ENCODE data around the gene PLPP4.
"Not testable (repeated sequence)": the region's sequence is repeated elsewhere in the genome, so short reads cannot be mapped to it uniquely, and the experiment has no call there.

The PLPP4 gene

DNA sequence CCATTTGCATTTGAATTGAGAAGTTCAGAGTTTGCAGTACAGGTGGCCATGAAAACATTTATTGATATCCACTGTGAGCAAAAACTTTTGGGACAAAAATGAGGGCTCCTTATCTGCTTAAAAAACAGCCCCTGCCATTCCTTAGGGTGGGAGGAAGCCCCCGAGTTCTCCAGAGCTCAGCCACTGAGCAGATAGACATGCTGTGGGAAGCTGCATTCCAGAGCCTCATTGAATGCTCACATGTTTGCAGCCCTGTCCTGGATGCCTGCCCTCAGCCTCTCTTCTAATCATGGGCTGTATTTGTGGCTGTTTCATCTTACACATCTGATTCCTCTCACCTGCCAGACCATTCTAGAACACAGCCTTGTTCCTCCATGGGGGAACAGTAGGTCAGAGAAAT lies 33.3 kb downstream of the PLPP4 start:
- no peak for DNase-seq (ENCODE audit: low read depth in 2 of 2)

DNA sequence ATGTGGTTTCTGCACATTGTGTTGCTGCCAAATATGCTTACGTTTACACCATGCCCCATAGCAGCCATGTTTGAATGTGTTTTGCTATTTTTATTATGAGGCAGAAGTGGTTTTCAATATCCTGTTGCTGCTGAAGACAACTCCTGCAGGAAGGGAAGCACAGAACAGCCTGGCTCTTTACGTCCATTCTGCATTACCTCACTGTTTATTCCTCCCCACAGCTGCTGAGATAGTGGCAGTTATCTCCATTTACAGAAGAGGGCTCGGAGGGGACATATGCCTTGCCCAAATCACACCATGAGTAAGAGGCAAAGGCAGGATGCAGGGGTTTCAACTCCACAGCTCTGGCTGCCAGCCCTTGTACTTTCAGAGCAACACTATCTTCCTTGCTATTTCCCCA lies 35.3 kb downstream of the PLPP4 start:
- DNase-seq (ENCODE audit: low read depth in 2 of 2), result no peak

DNA sequence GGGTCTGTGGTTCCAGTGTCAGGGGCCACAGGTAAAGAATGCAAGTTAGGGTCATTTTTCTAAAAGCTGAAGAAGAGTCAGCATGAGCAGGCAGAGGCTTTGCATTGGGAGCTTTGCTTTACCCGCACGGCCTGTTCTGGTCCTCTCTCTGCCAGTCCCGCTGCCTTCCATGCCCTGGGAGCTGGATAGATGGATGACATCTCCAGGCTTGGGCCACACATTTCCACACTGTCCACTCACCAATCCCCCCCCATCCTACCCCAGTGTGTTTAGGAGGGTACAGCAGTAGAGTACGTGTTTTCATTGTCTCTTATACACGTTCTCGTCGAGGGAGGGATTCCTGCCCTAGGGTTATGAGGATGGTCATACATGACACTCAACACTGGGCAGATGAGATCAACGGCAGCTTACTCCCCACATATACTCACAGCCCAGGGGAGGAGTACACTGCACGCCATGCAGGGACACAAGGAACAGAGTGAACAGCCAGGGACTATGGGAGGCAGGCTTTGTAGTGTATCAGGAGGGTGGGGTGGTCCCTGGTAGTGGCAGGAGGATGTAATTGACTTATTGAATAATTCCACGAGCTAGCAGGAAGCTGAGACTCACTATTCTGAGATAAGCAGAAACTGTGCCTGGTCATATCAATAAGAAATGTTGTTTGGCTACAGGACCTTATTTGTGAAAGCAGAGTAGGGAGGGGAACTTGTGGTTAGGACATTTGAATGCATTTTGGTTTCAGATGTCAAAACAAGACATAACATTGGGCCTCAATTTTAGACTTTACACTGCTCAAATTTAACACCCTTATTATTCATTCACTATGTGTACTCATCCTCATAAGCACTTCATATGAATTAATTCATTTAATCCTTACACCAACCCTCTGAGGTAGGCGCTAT lies 36.6 kb downstream of the PLPP4 start:
- DNase-seq (ENCODE audit: low read depth in 2 of 2), result no peak

DNA sequence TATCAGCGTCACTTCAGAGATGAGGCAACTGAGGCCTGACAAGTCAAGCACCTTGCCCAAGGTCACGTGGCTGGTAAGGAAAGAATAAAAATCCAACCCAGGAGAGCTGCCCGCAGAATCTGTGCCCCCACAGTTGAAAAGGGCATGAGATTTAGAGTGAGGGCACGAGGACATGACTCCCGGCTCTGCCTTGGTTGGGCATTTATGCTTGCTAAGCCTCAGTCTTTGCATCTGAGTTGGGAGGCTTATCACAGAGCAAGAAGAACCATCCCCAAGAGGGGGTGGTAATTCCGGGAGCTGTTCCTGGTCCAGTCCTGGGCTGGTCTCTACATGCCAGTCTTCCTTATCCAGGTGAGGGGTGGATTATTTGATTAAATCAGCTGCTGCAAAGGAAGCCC lies 37.3 kb downstream of the PLPP4 start:
- DNase-seq (ENCODE audit: low read depth in 2 of 2), result no peak

DNA sequence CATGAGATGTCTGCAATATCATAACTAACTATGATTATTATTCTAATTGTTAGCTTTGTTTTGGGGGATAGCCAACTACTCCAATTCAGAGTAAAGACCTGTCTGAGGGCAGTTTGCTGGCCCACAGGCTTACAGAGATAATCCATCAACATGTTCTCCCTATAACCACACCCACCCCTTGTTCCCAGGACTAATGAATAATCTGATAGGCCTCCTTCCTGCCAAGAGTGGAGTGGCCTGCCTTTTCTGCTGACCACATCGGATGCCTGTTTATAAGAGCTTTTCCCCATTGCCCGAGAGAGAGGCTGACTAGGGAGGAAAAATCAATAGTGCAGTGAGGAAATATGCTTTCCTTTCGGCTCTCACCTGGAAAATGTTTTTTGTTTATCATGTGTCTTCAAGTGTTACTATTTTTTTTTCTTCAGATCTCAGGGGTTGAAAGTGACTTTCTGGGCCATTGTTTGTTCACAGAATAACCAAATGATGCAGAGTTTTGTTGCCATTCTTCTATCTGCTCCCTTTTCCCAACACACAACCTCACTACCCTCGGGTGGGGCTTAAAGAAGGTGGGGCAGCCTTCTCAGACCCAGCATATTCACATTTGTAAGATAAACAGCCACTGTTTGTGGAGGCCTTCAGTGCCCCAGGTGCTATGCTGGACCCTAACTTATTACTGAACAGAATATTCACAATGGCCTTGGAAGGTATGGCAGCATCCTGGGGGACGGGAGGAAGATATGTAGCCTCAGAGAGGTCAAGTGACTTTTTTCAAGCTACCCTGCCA lies 38.4 kb downstream of the PLPP4 start:
- DNase-seq (ENCODE audit: low read depth in 2 of 2), result no peak

DNA sequence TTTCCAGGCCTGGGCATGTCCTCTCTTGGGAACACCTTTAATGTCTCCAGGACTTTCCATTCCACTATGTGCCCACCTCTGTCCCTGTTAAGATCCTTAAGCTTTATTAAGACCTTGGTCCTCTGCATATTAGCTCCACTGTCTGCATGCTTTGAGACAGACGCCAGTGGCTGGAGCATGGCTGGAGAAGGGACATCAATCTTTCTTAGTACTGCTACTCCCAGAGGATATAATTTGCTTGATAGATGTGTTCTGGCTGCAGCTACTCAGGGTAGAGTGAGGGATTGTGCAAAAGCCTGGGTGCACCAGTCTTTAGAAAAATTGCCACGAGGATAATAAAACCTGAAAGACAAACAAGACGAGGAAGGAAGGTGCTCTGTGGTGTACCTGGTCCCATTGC lies 42.9 kb downstream of the PLPP4 start:
- no peak for DNase-seq (ENCODE audit: low read depth in 2 of 2)

DNA sequence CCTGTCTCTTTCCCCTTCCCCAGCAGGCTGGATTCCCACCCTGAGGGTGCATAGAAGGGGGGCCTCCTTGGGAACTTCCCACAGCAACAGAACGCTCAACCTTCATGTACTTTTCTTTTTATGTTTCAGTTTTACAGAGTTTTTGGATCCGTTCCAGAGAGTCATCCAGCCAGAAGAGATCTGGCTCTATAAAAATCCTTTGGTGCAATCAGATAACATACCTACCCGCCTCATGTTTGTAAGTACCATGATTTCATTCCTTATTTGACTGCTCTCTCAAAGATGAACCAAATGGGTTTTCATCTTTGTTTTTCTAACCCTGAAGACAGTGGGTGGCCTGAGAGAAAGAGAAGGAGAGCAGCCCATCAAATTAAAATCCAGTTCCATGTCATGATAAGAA lies 46.7 kb downstream of the PLPP4 start:
- no peak for DNase-seq (ENCODE audit: low read depth in 2 of 2)

DNA sequence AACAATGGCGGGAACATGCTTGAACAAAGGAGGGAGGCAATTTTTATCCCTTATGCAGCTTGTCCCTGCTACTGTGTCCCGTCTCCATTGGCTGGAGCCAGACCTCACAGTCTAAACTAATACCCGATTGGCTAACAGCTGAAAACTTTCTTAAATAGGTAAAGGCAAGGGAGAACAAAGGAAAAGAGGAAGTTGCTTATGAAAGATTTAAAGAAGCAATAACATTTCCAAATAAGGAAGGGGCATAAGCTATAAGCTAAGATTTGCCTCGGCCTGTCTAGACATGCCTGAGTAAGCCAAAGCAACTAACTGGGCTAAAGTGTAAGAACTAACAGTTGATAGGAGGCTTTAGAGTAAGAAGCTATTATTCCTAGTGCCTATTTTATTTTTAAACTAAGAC lies 47.2 kb downstream of the PLPP4 start:
- not testable (repeated sequence) for DNase-seq (ENCODE audit: low read depth in 2 of 2)

DNA sequence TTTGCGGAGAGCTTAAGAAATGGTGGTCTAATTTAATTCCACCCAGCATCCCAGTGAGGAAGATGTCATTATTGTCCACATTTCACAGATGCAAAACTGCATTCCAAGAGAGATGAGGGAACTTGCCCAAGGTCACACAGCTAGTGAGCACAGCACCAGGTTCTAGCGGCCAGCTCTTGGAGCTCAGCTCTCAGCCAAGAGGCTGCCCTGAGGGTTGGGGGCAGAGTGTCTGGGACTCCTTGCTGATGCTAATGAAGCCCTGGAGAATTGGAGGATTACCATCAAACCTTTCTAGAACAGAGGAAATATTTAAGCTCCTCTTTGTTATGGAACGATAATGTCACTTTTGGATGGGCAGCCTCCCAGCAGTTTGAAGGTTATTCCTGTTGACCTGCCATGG lies 48.0 kb downstream of the PLPP4 start:
- no peak for DNase-seq (ENCODE audit: low read depth in 2 of 2)

DNA sequence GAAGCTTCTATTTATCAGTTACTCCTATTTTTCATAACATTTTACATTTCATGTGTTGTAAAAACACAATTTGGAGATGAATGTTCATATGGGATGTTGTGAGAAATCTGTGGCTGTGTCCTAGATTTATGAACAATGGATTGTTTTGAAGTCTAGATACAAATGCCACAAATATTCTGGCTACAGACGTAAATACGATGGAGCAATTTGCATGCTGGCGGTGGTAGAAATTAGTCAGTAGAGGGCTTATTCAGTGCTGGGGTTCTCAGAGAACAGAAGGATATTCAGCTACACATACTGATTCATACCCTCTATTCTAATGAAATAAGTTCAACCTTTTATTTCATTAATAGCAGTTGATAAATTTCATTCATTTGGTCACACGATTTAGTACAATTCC lies 48.8 kb downstream of the PLPP4 start:
- DNase-seq (ENCODE audit: low read depth in 2 of 2), result no peak

DNA sequence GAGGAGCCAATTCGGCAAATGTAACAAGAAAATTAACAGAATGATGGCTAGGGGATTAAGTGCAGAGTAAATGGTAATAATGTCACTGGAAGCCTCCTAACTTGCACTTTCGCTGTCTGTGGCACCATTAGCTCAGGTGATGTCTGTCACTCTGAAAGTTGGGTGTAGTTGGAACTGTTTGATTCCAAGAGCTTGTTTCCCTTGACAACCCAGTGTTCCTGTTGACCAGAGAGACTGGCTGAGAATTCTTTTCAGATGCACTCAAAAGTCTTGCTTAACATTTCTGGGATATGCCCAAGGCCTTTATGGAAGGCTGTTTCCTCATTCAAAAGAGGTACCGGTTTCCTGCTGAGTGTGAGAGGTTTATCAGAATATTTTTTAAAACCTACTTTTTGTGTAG lies 49.6 kb downstream of the PLPP4 start:
- no peak for DNase-seq (ENCODE audit: low read depth in 2 of 2)

DNA sequence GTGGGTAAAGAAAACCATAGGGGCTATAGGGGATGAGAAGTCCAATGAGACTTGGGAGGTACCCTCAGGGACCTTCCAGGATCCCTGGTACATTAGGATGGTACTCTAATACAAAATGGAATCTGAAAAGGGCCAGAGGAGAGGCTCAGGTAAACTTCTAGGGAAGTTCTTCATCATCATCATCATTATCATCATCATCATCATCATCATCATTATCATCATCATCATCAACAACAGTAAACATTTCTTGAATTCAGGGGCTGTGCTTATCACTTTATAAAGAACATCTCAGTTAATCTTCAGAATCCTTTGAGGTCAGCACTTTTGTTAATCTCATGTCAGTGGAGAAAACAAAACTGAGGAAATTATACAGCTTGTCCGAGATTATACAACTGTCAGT lies 50.1 kb downstream of the PLPP4 start:
- DNase-seq (ENCODE audit: low read depth in 2 of 2), result no peak

DNA sequence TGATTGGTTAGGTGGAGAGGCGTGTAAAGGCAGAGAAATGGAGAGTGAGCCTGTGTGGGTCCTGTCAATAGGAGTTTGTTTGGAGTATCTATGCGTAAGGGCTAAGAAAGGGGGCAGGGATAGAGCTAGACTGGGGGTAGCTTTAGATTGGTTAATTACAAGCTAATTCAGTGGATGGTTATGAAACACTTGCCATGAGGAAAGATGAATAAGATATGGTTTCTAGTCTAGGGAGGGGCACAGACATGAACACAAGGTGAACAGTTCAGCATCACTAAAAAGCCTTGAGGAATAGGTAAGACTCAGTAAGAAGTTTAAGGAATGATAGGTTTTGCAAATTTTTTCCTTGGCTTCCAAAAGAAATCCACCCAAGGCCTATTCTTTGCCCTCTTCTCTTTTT lies 50.6 kb downstream of the PLPP4 start:
- DNase-seq (ENCODE audit: low read depth in 2 of 2), result no peak

DNA sequence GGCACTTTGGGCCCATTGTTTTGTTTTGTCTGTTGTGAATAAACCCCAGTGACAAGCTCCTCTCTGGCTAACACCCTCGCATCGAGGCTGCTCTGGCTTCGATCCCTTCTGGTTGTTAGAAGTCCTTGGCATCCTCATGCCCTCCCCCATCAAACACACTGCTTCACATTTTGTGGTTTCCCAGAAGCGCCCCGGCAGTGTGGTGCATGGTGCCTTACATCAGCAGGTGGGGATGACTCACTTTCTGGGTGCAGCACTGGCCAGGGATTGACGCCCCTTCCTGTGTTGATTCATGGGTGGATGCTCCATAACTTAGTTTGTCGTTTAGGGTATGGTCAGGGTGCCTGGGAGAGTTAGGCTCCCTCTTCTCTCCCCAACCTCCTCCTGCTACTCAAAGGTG lies 51.4 kb downstream of the PLPP4 start:
- no peak for DNase-seq (ENCODE audit: low read depth in 2 of 2)

DNA sequence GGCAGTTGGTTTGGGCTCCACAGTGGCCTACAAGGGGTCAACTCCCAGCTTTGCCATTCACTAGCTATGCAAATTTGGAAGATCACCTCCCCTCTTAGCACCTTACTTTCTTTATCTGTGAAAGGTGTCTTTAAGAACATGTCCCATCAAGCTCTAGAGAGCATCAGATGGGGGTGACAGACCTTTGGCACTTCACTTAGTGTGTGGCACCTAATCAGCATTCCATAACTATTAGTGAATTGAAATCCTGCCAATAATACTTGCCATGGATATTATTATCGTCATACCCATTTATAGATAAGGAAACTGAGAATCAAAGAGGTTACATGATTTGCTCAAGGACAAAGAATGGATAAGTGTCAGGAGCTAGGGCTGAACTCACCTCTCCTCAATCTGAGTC lies 51.9 kb downstream of the PLPP4 start:
- DNase-seq (ENCODE audit: low read depth in 2 of 2), result no peak

DNA sequence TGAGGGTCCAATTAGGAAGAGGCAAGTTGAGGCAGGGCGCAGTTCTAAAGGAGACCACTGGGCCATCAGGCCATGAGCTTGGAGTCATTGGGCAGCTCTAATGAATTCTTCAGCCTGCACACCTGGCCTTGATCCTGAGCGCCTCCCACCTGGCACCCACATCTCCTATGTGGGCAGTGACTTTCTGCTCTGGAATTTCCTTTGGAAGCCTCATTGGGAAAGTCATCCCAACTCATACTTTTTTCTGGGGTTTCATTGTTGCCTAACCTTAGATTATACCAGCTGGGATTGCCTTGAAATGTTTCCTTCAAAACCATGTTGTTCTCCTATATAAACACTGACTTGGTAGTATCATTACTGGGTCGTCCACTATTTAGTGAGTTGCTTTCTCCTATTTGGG lies 54.1 kb downstream of the PLPP4 start:
- DNase-seq (ENCODE audit: low read depth in 2 of 2), result no peak

DNA sequence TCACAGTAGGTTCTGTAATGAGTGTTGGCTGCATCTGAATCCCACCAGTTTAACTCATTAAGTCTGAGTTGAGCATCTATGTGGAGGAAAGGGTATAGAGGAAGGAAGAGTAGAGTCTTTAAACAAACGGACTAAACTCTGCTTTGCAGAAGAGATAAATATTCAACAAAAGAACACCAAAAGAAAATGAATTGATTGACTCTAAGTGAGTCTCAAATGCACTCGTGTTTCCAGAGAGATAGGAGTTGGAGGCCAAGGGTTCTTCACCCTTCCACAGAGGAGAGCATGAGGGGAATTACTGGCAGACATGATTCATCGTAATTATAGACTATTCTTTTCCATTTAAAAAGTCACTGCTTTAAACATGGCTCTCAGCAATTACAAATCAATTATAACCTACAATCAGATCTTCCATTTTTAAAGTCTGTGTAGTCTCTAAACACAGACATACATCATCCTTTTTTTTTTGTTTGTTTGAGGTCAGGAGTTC lies 56.3 kb downstream of the PLPP4 start:
- DNase-seq (ENCODE audit: low read depth in 2 of 2), result no peak

DNA sequence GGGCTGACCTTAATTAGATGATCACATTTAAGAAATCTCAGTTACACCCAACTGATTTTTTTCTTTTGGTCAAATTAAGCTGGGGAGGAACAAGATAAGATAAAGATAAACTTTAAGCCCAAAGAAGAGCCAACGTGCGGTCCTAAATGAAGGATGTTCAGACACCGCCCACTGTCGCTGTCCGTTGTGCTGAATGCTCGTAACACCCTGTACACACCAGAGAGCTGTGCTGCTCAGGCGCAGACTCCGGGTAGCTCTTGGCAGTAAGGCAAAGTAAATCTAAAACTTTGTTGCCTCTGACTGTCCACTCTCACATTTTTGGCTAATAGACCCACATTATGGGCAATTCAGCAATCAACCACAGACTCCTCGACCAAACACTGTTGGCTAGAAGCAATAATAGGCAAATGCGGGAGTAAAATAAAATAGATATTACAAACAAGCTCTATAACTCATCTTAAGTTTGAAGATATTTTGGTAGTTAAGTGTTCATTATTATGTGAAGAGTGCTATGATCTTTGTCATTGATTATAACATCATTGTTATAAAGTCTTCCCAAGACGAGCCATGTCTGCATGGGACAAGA lies 57.1 kb downstream of the PLPP4 start:
- DNase-seq (ENCODE audit: low read depth in 2 of 2), result peak in 1 of 2 donors; percentile 4

DNA sequence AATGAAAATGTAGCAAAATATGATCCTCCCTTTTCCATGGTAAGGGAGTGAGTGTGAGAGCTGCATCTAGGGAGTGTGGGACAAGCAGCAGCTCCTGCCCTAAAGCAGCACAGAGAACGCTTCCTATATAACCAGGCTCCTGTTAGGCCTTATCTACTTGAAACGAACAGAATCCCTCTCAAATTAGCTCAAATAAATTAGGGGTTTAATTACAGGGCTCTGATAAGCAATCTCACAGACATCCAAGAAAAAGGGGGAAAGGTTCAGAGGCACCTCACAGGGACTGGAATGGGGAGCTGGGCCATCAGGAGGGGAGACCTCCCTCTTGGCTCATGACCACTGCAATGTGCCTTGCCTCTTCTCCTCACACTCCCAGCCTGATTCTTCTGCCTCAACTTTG lies 57.9 kb downstream of the PLPP4 start:
- DNase-seq (ENCODE audit: low read depth in 2 of 2), result no peak

DNA sequence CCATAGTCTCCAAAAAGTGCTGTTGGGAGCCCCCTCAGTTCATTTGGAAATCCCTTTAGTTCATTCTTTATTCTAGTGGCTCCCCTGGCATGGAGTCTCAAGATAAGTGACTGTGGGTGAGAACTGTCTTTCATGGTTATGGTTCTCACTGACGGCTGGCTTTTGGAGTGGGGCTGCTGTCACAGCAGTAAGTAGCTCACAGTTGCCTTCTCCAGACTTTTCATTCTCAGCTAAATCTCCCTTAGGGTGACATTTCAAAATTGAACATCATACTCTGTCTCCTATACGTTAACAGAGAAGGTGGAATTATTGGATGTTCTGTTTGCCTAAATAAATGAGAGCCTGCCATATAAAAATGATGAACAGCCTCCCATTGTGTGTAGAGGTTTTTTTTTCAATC lies 58.7 kb downstream of the PLPP4 start:
- DNase-seq (ENCODE audit: low read depth in 2 of 2), result no peak

DNA sequence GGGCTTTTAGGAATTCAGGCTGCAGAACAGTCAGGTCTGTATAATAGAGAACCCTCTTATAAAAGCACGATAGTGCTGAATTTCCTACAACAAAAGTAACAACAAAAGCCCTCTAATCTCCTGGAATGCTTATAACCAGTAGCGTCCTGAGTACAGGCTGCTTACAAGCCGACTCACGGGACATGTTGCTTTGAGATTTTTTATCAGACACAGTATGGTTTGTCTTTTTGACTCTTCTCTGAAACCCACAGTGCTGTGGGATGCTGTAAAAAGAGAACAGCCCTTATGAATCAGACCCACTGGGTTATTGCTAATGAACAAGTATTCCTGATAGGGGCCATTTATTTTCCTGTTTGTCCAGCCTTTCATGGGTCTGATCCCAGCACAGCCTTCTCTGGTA lies 59.4 kb downstream of the PLPP4 start:
- no peak for DNase-seq (ENCODE audit: low read depth in 2 of 2)

DNA sequence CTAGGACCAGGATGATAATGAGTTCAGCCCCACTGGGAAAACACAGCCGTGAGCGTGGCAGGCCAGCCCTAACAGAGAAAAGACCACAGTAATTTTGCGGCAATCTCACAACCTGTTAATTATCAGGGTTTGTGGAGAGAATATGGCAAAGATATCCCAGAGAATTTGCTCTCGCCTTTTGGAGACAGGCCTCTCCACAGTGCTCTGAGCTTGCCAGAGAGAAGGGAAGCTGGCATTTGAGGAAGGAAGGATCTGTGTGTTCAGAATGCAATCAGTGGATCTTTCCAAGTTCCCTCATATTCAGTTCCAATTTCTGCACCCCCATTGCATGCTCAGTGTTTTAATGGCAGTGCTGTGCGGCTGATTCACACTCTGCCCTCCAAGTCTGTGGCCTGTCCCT lies 60.2 kb downstream of the PLPP4 start:
- DNase-seq (ENCODE audit: low read depth in 2 of 2), result no peak
